Endothelial cell (in vitro differentiated cells): ENCODE results near the gene VAMP8. TPM values are rescaled to one million over a fixed set of nuclear protein-coding genes. Genes with fewer than 3 reads are reported as not detected.
"Not testable (repeated sequence)": the region's sequence is repeated elsewhere in the genome, so short reads cannot be mapped to it uniquely, and the experiment has no call there.

Experiments used
- DNase-seq: peaks from one replicate; pipeline ENCODE4 v3.0.0; 2021; ENCODE audit warnings: low spot score
- H3K27ac Mint-ChIP-seq: one replicate; pipeline ENCODE4 v1.8.0; 2021; ENCODE audit warnings: mixed read lengths, inconsistent platforms; ENCODE audit not compliant: unreplicated experiment
- H3K27me3 Mint-ChIP-seq: one replicate; pipeline ENCODE4 v1.8.0; 2021; ENCODE audit warnings: mild to moderate bottlenecking, moderate library complexity, mixed read lengths, inconsistent platforms; ENCODE audit not compliant: unreplicated experiment
- H3K36me3 Mint-ChIP-seq: one replicate; pipeline ENCODE4 v1.8.0; 2021; ENCODE audit warnings: mild to moderate bottlenecking, low read depth, mixed read lengths, inconsistent platforms; ENCODE audit not compliant: unreplicated experiment
- H3K4me1 Mint-ChIP-seq: one replicate; pipeline ENCODE4 v1.8.0; 2021; ENCODE audit warnings: mild to moderate bottlenecking, mixed read lengths, inconsistent platforms; ENCODE audit not compliant: unreplicated experiment
- H3K4me3 Mint-ChIP-seq: one replicate; pipeline ENCODE4 v1.8.0; 2021; ENCODE audit warnings: mild to moderate bottlenecking, mixed read lengths, inconsistent platforms; ENCODE audit not compliant: unreplicated experiment
- H3K9me3 Mint-ChIP-seq: one replicate; pipeline ENCODE4 v1.8.0; 2021; ENCODE audit warnings: mixed read lengths, inconsistent platforms; ENCODE audit not compliant: unreplicated experiment
- CTCF ChIP-seq: fragments of 200-600 bp; sonication (generic); IDR thresholded peaks from one replicate; pipeline ENCODE4 v1.5.0; 2021; ENCODE audit warnings: antibody characterized with exemption; ENCODE audit not compliant: unreplicated experiment
- total RNA-seq: library from RNA; stranded (reverse); fragmentation: NEBNext Ultra II Directional; extraction: Animal tissue kit (Norgen Biotek cat#: 25700); gene quantifications from one replicate; pipeline ENCODE4 v1.2.1, GENCODE V29; 2021; ENCODE audit not compliant: unreplicated experiment

Gene VAMP8
- total RNA-seq, 1 donor from 2014 or later = 225 TPM

- peaks cover 27% of the 10 kb centered on the region for H3K4me1 Mint-ChIP-seq
- H3K4me3 Mint-ChIP-seq = peak overlapping the region; percentile 91
- no peak for DNase-seq
- TF ChIP-seq CTCF = no peak
- peaks cover 17% of the 10 kb centered on the region for H3K27me3 Mint-ChIP-seq
- no peaks in the 10 kb centered on the region for H3K9me3 Mint-ChIP-seq
- no peak overlapping the region for H3K27ac Mint-ChIP-seq
- peaks cover 14% of the 10 kb centered on the region for H3K36me3 Mint-ChIP-seq
Measured at GRCh38 chr2:85601771-85602475, 24.5 kb downstream of the VAMP8 start.

GRCh38 chr2:85602476-85603234 is 25.3 kb downstream of the VAMP8 start, which contains the start of gene TMEM150A:
Gene TMEM150A, minus strand, starts transcription at chr2:85602698. Its CDS starts 750 bp downstream, at chr2:85601948.
- no peaks in the 10 kb centered on the region for H3K9me3 Mint-ChIP-seq

GRCh38 chr2:85604133-85604444 is 26.7 kb downstream of the VAMP8 start:
- Mint-ChIP-seq H3K4me3 (peak overlapping the region; percentile 81), H3K27me3 (peaks cover 14% of the 10 kb centered on the region), H3K4me1 (peaks cover 28% of the 10 kb centered on the region), H3K36me3 (peaks cover 21% of the 10 kb centered on the region)
- DNase-seq, H3K27ac Mint-ChIP-seq, H3K9me3 Mint-ChIP-seq: not testable (repeated sequence)

More at GRCh38 chr2:85602476-85603234, 25.3 kb downstream of the VAMP8 start, which contains the start of gene TMEM150A:
- H3K4me3 Mint-ChIP-seq = peak within 1 kb of the TSS; percentile 92
- H3K4me1 Mint-ChIP-seq = peaks cover 26% of the 10 kb centered on the region
- DNase-seq = peak; percentile 89
- peaks cover 13% of the 10 kb centered on the region for H3K27me3 Mint-ChIP-seq
- H3K36me3 Mint-ChIP-seq = peaks cover 16% of the 10 kb centered on the region
- peak within 1 kb of the TSS; percentile 64 for H3K27ac Mint-ChIP-seq
- peak; percentile 21 for TF ChIP-seq CTCF

- H3K36me3 Mint-ChIP-seq = peaks cover 18% of the 10 kb centered on the region
- H3K9me3 Mint-ChIP-seq = no peaks in the 10 kb centered on the region
- no peak overlapping the region for H3K27ac Mint-ChIP-seq
- H3K4me3 Mint-ChIP-seq = no peak overlapping the region
- H3K27me3 Mint-ChIP-seq = peaks cover 15% of the 10 kb centered on the region
- H3K4me1 Mint-ChIP-seq = peaks cover 26% of the 10 kb centered on the region
- DNase-seq = no peak
- TF ChIP-seq CTCF = no peak
Measured at GRCh38 chr2:85604568-85605339, 27.4 kb downstream of the VAMP8 start.

- no peak for DNase-seq
Measured at GRCh38 chr2:85605406-85606115, 28.2 kb downstream of the VAMP8 start.

More at GRCh38 chr2:85605406-85606115, 28.2 kb downstream of the VAMP8 start:
- H3K27ac Mint-ChIP-seq = no peak overlapping the region
- H3K36me3 Mint-ChIP-seq = peaks cover 19% of the 10 kb centered on the region
- no peak for TF ChIP-seq CTCF
- H3K27me3 Mint-ChIP-seq = peaks cover 12% of the 10 kb centered on the region
- peaks cover 30% of the 10 kb centered on the region for H3K4me1 Mint-ChIP-seq
- peak overlapping the region; percentile 22 for H3K4me3 Mint-ChIP-seq
- no peaks in the 10 kb centered on the region for H3K9me3 Mint-ChIP-seq
